NCI-H2081 (cell line): Measurements from ENCODE around the gene CUX1.
"Not testable (repeated sequence)": the region's sequence is repeated elsewhere in the genome, so short reads cannot be mapped to it uniquely, and the experiment has no call there.

Experiments used
- DNase-seq, 2 experiments: peaks; one replicate each; lab custom pipeline; 2025; lab: John Stamatoyannopoulos, UW

CUX1 gene

DNA sequence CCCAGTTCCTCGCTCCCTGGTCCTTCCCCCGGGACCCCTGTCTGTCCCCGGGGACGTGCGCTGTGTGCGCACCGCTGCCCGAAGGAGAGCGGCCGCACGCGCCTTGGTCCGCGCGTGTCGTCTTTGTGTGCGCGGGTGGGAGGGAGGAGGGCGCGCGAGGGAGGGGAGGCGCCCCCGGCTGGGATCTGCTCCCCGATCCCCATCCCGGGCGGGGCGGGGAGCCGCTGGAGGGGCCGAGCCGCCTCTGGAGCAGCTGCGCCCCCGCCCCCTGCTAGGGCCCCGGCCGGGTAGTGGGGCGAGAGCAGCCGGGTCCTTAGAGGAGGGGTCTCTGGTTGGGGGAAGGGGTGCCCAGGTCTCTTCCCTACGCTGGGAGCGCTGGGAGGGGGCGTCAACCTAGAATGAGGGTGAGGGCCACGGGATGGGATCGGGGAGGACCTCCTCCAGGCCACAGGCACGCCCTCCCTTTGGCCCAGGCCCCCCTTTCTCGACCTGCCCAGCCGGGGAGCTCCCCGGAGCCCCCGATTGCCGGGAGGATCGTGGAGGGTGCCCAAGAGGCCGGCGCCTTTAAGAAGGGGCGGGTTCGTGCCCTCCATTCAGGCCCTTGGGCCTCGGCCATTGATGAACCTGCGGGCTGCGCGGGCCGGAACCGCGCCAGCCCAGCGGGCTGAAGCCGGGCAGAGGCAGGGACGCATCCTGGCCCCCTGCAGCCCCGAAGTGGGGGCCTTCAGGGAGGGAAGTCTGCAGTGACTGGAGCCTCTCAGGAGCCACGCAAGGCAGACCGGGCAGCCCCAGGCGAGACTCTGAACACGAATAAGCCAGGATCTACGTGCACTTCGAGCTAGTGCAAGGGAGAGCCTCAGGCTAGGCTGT lies 469.9 kb downstream of the CUX1 start:
- no peak for DNase-seq

DNA sequence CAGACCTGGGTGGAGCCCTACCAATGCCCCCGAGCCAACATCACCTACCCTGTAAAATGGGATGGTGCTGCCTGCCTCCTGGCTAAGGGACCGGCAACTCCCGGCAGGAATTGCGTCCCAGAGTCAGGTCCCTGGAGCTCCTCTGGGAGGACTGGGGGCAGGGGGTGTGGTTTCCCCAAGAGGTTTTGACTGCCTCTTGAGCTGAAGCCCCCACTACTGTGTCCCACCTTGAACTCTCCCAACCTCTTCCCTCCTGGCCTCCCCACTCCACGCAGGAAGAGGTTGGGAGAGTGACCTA lies 470.5 kb downstream of the CUX1 start:
- DNase-seq, result no peak

GRCh38 chr7:102288285-102288930 lies 471.0 kb downstream of the CUX1 start:
- DNase-seq, result no peak

GRCh38 chr7:102289057-102289456 lies 471.6 kb downstream of the CUX1 start:
- DNase-seq, result no peak

DNA sequence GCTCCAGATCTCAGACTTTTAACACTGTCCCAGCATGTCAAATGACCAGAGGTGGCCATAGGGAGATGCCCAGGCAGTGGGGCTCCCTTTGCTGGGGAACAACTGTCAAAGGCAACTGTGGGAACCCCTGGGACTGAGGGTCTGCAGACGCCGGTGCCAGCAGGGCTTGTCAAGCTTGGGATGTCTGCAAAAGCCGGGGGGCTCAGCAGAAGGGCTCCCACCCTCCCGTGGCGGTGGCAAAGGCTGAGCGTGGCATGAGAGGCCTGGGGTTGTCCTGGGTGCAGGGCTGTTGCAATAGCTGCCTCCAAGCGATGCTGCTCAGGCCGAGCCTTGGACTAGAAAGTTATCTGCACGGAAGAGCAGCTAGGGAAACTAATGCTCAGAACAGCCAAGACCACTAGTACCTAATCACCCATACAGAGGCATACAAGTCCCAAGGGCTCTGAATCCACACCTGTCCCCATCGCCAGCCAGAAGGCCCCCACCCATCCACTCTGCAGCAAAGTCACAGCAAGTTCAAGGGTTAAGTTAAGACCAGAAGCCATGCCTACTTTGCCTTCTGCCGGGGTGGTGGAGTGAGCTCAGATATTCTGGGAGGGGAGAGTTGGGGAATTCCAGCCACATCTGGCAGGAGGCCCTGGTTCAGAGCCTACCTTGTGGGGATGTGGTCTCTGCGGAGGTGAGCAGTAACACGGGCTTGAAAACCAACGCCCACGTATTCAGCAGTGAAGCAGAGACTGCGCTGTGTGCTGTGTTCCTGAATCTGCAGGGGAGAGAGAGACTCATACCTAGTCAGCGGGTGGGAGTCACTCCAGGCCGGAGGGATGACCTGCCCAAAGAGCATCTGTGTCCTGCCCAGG lies 473.9 kb downstream of the CUX1 start:
- no peak for DNase-seq

DNA sequence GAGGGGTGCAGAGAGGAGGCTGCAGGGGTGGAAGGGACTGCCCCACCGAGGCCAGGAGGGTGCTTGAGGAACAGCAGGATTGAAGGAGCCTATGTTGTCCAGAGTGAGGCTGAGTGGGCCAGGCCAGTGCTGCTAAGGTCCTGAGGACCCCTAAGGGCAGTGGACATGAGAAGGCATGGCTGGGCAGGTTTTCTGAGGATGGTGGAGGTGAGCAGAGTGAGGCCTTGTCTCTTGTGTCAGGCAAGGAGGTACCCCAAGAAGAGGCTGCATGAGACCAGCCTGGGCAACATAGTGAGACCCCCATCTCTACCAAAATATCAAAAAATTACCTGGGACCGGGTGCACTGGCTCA lies 474.5 kb downstream of the CUX1 start:
- no peak for DNase-seq

DNA sequence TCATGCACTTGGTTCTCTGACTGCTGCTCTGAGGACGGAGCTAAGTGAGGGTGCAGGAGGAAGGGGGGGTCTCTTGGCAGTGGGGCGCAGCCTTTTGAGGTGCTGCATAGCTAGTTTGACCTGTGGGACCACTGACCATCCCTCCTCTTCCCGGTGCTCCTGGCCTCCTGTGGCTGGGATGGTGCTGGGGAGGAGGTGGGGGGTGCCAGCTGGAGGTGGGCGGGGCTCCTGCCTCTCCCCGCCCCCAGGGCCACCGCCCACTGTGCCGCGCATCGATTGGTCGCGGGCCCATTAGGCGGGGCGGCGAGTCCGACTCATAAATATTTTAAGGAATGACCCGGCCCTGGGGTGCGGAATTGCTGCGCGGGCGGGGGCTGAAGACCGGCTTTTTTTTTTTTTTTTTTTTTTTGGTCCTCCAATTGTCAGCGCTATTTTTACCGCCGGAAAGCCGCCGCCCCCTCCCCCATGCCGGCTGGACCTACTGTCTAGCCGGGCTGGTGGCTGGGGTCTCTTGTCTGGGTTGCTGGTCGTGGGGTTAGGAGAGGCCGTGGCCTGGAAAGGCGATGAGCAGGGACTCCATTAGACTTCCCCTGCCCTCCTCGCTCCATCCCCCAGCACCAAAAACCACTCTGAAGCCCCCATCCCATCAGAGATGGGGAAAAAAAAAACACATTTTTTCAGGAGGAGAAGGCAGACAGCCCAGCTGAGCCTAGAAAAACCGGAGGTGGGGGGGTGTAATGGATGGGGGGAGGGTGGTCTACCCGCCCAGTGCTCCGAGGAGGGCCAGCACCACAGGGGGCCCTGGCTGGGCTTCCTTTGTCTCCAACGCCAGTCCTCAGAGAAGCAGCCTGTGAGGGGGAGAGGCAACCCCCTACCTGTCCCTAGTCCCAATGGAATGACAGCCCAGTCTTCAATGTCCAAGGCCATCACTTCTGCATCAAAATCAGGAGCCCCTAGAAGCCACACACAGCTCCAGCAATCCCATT lies 475.7 kb downstream of the CUX1 start:
- no peak for DNase-seq

DNA sequence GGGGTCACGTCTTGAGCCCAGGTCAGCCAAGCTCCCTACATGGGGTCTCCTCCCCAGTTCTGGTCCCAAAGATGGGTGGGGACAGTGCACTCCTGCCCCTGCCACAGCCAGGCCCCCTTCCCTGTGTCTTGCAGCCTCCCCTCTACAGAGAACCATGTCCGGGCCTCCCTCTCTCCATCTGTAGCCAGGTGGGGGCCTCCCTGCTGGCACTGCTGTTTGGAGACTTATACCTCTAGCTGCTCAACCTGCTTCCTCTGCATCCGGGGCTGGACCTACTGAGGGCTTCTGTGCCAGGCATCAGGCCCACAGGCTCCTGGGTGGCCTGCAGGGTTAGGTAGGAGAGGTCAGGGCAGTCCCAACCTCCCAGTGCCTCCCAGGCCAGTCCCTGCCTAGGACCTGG lies 477.2 kb downstream of the CUX1 start:
- DNase-seq, result no peak

- DNase-seq, result no peak
Measured at GRCh38 chr7:102295346-102296178, 478.1 kb downstream of the CUX1 start.

DNA sequence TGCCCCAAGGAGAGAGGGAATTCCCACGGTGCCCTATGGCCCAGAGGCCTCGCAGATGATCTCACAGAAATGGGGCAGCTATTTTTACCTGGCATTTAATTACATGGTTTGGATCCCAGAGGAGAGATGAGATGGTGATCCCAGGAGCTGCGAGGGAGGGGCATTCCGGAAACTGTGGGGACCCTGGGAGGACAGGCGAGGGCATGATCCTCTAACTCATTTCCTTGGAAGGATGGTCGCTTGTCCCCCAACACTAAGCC lies 478.7 kb downstream of the CUX1 start:
- DNase-seq, result no peak

GRCh38 chr7:102296514-102296913 lies 479.1 kb downstream of the CUX1 start:
- DNase-seq, result no peak

GRCh38 chr7:102297487-102298218 lies 480.2 kb downstream of the CUX1 start:
- DNase-seq, result no peak

DNA sequence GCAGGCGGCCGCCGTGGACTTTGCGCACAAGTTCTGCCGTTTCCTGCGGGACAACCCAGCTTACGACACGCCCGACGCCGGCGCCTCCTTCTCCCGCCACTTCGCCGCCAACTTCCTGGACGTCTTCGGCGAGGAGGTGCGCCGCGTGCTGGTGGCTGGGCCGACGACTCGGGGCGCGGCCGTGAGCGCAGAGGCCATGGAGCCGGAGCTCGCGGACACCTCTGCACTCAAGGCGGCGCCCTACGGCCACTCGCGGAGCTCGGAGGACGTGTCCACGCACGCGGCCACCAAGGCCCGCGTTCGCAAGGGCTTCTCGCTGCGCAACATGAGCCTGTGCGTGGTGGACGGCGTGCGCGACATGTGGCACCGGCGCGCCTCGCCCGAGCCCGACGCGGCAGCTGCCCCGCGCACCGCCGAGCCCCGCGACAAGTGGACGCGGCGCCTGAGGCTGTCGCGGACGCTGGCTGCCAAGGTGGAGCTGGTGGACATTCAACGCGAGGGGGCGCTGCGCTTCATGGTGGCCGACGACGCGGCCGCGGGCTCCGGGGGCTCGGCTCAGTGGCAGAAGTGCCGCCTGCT lies 483.3 kb downstream of the CUX1 start:
- no peak for DNase-seq

GRCh38 chr7:102301367-102301766 lies 483.9 kb downstream of the CUX1 start:
- not testable (repeated sequence) for DNase-seq

DNA sequence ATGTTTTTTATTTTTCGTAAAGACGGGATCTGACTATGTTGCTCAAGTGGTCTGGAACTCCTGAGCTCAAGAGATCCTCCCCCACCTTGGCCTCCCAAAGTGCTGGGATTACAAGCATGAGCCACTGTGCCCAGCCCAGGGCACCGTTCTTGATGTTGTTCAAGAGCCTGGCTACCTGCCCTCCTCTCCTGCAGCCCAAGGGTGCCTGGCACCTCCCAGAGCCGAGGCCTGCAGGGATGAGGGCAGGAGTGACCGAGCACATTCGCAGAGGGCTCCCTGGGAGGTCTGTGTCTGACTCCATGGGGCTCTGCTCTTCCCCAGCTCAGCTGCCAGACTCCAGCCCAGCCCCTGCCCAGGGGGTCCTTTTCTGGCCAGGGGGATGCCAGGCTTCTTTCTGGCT lies 484.6 kb downstream of the CUX1 start:
- DNase-seq, result no peak

- DNase-seq, result no peak
Measured at GRCh38 chr7:102303669-102304422, 486.4 kb downstream of the CUX1 start.

DNA sequence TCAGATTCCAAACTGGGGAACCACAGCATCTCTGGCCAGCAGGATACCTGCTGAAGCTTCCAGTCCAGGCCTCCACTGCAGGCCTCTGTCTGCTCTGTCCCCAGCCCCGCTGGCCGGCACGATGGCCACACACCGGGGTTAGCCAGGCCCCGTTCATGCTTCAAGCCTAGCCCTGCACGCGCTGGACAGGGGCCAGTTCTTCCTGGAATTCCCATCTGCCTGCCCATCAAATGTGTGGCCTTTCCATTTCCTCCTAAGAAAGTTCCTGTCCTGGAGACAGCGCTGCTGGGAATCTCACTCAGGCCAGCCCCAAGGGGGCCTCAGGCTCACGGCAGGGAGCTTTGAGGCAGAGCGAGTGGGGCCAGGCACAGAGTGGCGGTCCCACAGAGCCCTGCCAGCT lies 487.2 kb downstream of the CUX1 start:
- DNase-seq, result no peak

DNA sequence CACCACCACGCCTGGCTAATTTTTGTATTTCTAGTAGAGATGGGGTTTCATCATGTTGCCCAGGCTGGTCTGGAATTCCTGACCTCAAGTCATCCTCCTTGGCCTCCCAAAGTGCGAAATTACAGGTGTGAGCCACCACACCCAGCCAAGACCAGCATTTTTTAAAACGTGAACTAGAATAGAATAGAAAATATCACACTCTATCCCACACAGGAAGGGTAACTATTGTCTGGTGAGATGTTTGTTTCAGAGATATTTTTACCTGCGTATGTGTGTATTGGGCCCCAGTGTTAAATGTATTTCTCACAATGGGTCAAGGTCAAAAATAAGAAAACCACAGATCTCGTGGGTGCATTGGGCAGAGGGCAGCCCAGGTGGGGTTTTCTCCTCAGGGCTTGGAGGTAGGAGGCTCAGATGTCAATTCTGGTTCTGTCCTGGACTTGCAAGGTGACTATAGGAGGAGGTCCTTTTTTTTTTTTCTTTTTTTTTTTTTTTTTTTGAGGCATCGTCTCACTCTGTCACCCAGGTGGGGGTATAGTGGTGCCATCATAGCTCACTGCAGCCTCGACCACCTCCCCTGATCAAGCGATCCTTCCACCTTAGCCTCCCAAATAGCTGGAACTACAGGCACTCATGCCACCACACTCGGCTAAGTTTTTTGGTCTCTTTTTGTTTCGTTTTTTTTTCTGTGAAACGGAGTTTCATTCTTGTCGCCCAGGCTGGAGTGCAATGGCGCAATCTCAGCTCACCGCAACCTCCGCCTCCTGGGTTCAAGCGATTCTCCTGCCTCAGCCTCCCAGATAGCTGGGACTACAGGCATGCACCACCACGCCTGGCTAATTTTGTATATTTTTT lies 488.2 kb downstream of the CUX1 start:
- DNase-seq, result no peak
